Jurkat, Clone E6-1 (cell line): Measurements from ENCODE around the gene DUOX1.

Source experiments
- DNase-seq: peaks from one replicate; pipeline ENCODE4 v3.0.0-alpha.2; 2011; ENCODE audit warnings: low read depth, low spot score
- H3K4me3 ChIP-seq: 2 replicates; pipeline ENCODE4 v1.5.1; 2011; ENCODE audit warnings: mild to moderate bottlenecking, low read length, control low read depth, moderate library complexity

The DUOX1 gene

DNA sequence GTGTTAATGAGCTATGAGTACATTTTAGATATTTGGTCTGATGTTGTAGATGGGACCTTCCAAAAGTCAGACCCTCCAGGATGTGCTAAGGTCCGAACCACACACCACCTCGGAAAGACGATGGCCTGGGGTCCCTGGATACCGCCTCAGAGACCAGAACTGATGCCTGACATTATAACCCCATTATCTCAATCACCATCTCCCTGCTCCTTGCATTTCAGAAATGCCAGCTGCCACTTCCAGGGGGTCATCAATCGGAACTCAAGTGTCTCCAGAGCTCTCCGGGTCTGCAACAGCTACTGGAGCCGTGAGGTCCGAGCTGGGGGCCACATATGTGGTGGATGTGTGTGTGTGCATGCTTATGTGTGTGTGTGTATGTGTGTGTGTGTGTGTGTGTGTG lies 7.9 kb downstream of the DUOX1 start:
- no peak overlapping the region for H3K4me3 ChIP-seq
- no peak for DNase-seq

DNA sequence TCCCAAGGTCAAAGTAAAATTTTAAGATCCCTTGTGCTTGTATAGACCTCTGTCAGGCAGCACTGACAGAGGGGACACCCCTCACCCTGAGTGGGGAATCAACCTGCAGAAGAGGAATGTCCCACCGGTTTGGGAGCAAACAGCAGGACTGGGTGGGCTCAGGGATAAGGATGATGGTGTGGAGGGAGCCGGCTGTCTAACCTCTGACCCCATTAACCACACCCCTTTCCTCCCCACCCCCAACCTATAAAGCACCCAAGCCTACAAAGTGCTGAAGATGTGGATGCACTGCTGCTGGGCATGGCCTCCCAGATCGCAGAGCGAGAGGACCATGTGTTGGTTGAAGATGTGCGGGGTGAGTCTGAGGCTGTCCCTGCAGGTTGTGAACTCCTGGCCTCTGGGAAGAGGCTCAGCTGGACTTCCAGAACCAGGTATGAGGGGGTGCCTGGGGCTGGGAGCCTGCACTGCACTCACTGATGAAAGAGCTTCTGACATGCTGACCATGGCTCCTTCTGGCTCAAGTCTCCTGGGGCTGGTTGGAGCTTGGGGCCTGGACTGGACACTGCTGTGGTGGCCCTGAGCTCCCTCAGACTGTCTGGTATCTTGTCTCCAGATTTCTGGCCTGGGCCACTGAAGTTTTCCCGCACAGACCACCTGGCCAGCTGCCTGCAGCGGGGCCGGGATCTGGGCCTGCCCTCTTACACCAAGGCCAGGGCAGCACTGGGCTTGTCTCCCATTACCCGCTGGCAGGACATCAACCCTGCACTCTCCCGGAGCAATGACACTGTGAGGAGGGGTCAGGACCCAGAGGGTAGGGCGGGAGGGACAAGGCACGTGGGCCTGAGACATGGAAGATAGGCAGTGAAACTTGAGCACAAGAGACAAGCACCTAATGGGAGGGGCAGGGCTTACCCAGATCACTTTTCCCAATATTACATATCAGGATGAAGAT lies 9.3 kb downstream of the DUOX1 start:
- H3K4me3 ChIP-seq = no peak overlapping the region
- no peak for DNase-seq

DNA sequence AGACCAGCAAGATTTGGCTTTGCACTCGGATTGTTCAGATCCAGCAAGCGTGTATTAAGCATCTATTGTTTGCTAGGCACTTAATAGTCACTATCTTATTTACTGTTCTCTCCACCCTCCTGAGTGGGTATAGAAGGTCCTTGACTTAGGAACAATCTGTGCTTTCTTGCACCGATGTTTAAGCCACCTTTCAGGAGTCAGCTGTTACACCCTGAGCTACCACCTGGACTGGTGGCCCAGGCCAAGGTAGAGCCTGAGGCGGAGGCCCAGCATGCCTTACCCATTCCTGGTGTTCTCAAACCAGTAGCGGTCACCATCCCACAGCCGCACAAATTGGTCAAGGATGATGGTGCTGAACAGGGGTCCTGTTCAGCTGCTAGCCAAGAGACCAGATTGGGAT lies 10.0 kb downstream of the DUOX1 start:
- no peak for DNase-seq
- no peak overlapping the region for H3K4me3 ChIP-seq

DNA sequence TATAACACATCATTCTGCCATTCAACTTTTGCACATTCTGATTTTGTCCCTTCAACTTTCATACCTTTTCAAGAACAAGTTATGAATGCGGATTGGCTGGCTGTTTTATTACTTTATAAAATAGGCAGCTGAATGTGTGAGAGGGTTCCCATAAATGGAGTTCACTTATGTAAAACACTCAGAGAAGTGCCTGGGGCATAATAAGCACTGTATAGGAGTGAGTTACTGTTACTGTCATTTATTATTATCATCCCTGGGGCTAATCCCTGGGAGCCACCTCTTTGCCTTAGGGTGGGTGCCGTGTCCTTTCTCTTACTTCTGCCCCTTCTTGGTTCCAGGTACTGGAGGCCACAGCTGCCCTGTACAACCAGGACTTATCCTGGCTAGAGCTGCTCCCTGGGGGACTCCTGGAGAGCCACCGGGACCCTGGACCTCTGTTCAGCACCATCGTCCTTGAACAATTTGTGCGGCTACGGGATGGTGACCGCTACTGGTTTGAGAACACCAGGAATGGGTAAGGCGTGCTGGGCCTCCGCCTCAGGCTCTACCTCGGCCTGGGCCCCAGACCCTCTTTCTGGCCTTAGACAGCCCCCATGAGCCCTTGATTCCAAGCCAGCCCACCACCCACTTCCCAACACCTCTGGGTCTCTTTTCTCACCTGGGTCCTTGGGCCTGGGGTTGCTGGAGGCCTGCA lies 10.9 kb downstream of the DUOX1 start:
- DNase-seq = no peak
- H3K4me3 ChIP-seq = no peak overlapping the region

DNA sequence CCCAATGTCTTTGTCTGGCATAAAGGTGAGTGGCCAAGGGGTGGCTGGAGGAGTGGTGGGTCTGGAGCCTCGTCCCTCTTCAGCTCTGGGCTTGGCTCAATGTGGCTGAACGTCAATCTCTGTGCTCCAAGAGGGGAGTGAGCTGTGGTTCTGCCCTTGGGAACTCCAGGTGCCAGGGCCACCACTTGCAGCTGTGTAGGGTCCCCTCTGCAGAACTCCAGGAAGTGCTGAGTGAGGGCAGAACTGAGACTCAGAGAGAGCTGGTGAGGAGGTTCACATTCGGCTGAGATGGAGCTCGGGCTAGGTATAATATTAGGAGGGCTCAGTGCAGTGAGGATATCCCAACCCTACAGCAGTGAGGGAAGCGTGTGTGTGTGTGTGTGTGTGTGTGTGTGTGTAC lies 11.6 kb downstream of the DUOX1 start:
- H3K4me3 ChIP-seq = no peak overlapping the region
- DNase-seq = no peak

DNA sequence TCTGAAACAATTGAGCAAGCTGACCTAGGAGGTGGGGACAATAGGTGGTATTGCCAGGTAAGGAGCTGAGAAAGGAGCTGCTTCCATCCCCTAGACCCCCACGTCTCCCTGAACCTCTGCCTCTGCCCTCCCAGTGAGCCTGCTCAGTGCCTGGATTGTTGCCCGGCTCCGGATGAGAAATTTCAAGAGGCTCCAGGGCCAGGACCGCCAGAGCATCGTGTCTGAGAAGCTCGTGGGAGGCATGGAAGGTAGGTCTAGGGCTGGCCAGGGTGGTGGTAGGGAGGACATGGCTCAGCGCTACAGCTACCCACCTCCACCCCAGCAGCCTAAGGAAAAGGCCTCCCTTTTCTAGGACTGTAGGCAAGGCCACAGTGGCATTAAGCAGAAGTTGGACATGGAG lies 13.3 kb downstream of the DUOX1 start:
- DNase-seq = no peak
- no peak overlapping the region for H3K4me3 ChIP-seq

DNA sequence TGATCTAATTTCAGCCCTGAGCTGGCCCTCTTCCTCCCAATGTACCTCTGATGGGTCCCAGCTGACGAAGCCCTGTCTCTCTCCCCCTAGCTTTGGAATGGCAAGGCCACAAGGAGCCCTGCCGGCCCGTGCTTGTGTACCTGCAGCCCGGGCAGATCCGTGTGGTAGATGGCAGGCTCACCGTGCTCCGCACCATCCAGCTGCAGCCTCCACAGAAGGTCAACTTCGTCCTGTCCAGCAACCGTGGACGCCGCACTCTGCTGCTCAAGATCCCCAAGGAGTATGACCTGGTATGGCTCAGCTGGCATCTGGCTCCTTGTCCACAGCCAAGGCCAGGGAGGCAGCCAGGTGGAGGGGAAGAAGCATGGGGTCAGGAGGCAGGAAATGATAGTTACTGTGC lies 14.2 kb downstream of the DUOX1 start:
- no peak for DNase-seq
- no peak overlapping the region for H3K4me3 ChIP-seq

DNA sequence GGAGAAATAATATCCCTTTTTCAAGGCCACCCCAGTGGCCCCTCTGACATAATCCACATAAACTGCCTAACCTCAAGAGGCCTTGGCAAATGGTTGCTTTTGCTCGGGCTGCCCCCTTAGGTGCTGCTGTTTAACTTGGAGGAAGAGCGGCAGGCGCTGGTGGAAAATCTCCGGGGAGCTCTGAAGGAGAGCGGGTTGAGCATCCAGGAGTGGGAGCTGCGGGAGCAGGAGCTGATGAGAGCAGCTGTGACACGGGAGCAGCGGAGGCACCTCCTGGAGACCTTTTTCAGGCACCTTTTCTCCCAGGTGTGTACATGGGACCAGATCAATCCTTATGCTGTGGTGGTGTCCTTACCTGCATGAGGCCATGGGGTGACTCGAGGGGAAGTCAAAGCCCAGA lies 15.0 kb downstream of the DUOX1 start:
- H3K4me3 ChIP-seq = no peak overlapping the region
- DNase-seq = no peak

DNA sequence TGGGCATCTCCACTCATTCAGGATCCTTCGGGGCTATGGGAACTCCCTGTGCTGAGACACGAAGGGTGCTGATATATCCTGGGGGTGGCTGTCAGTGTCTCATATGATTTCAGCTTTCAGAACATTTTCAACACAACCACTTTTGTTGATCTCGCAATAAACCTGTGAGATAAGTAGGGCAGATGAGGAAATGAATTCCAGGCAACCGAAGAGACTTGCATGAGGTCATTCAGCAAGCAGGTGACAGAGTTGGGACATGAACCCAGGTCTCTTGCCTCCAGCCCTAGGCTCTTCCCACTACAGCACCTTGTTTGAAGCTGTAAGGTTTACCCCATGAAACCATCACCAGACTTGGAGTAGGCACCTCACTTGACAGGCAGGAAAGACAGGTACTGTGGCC lies 16.6 kb downstream of the DUOX1 start:
- no peak overlapping the region for H3K4me3 ChIP-seq
- DNase-seq = no peak

DNA sequence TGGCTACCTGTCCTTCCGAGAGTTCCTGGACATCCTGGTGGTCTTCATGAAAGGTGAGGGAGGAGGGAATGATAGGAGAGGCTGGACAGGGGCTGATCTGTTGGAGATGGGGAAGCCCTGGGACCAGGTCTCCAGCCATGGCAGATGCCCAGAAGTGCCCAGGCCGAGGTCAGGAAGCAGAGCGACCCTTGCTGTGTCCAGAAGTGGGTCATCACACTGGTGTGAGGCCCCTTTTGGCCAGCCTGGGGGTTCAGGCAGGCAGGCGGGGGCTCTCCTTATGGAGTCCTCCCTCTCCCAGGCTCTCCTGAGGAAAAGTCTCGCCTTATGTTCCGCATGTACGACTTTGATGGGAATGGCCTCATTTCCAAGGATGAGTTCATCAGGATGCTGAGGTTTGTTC lies 17.8 kb downstream of the DUOX1 start:
- no peak for DNase-seq
- H3K4me3 ChIP-seq = no peak overlapping the region

DNA sequence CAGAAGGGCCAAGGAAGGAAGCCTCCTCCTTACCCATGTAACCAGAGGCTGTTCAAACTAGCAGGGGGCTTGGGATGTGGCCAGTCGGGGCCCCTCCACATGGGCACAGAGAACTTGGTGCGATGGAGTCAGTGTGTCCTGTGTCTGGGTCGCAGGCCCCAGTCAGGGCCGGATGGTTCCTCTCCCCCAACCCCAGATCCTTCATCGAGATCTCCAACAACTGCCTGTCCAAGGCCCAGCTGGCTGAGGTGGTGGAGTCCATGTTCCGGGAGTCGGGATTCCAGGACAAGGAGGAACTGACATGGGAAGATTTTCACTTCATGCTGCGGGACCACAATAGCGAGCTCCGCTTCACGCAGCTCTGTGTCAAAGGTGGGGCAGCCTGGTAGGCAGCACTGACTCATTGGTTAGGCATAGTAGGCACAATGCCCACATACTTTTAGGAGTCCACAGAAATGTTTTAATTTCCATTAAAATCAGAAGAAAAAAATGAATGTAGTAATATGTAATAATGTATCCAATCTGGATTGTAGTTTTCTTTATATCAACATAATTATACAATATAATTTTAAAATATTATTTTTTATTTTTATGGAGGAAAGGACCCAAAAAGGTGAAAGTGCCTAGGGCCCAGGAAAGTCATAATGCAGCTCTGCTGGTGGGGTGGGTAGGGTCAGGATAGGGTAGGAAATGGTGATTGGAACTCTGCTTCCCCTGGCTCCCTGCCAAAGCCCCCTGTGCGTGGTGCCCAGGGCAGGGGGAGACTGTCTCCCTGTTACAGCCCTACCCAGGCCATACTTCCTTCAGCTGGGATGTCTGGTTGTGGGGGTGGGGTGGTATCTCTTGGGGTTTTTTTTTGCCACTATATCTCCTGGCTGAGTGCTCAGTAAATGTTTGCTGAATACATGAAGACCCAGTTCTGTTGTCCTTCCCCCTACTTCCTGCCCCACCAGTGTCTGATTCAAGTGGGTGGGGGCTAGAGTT lies 18.6 kb downstream of the DUOX1 start:
- H3K4me3 ChIP-seq = no peak overlapping the region
- DNase-seq = no peak

DNA sequence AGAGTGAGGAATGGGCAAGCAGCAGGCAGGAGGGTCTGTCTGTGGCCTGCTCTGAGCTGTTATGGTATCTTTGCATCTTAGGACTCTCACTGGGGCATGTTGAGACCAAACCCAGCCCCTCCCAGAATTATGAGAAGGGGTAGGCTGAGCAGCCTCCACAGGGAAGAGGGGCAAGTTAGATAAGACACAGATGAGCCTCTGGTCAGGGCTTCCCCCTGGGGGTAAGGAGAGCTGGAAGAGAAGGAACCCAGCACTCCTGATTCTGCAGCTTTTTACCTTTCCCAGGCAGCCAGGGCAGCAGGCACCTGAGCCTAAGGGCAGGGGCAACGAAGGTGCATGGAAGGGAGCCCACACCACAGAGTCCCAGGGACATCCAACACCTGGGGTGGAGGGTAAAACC lies 19.3 kb downstream of the DUOX1 start:
- DNase-seq = no peak
- H3K4me3 ChIP-seq = no peak overlapping the region

DNA sequence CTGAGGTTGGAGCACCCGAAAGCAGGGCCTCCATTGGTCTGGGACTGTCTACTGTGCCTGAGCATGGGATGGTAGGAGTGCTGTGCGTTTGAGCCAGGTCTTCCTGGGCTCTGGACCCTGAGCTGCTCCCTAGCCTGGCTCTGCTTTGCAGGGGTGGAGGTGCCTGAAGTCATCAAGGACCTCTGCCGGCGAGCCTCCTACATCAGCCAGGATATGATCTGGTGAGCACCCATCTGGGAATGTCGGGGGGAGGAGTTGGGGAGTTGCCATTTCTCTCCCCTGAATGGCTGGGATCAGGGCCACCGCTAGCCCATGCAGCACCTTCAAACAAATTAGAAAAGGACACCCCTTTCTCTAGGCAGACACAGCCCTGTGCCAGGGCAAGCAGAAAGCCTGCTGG lies 20.7 kb downstream of the DUOX1 start:
- DNase-seq = no peak
- H3K4me3 ChIP-seq = no peak overlapping the region

DNA sequence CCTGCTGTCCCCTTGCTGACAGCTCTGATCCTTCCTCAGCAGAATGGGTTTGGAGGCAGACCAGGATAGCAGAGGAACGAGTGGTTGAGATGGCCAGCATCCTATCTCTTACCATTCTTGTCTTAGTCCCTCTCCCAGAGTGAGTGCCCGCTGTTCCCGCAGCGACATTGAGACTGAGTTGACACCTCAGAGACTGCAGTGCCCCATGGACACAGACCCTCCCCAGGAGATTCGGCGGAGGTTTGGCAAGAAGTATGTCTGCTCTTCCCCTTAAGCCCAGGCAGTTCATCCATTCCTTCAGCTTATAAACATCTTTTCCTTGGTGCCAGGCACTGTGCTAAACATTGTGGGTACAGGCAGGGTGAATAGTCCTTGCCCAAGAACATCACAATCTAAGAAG lies 21.2 kb downstream of the DUOX1 start:
- H3K4me3 ChIP-seq = no peak overlapping the region
- DNase-seq = no peak

DNA sequence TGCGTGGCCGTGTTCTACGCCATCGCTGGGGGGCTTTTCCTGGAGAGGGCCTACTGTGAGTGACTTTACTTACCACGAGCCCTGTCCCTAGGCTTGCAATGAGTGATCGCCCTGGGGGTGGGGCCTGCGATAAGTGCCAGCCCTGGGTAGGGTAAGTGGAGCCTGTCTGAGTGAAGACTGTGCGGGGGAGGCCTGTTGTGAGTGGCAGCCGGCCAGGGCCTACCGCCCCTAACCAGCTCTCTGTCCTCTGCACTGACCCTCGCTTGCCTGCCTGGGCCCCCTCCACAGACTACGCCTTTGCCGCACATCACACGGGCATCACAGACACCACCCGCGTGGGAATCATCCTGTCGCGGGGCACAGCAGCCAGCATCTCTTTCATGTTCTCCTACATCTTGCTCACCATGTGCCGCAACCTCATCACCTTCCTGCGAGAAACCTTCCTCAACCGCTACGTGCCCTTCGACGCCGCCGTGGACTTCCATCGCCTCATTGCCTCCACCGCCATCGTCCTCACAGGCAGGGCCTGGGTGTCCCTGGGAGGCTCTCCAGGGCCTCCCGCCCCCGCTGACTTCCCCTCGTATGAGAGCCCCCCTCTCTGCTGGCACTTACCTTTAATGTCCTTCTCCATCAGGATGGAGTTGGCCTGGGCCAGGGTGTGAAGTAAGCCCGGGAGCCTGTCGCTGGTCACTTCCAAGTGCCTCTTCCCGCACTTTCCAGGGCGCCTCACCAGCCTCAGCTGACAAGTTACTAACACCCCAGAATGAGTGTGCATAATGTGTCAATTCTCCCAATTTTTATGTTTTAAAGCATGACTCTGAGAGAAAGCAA lies 22.4 kb downstream of the DUOX1 start:
- no peak for DNase-seq
- no peak overlapping the region for H3K4me3 ChIP-seq

DNA sequence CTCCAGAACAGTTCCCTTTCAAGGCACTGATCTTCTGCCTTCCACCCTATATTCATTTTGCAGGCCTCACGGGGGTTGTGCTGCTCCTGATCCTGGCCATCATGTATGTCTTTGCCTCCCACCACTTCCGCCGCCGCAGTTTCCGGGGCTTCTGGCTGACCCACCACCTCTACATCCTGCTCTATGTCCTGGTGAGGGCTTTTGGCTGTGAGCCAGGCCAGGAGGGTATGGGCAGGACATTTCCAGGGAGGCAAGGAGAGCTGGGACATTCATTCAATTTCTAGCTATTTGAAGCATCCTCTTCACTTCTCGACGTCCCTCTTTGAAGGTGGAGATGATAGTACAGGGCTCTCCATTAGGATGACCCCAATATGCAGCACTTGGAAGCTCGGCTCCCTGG lies 25.9 kb downstream of the DUOX1 start:
- no peak for DNase-seq
- H3K4me3 ChIP-seq = no peak overlapping the region

DNA sequence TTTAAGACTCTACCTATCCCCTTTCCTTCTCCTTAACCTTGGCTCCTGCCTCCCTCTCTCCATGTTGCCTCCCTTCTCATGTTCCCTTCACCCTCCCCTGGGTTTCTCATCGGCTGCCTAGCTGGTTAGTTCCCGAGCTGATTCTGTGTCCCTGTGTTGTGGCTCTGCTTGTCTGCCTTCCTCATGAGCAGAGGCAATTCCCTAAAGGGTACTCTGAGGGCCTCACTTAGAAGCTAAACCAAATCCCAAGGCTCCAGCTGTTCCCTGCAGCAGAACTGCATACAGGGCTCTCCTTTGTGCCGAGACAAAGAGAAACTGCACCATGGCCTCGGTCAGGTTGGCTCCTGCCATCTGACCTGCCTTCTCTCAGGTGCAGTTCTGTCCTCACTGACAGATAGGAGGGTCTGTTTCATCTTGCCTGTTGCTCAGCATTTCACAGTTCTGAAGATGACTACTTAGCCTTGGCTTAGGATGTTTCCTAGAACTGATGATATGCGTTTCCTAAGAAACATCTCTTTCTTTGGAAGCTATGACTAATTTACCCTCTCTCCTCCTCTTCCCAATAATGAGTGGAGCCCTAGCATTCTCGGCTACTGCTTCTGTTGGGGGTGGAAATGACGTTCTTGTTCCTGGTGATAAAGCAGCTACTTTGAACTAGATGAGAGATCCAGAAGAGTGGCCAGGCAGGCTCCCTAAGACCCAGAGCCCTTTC lies 27.1 kb downstream of the DUOX1 start:
- no peak for DNase-seq
- H3K4me3 ChIP-seq = no peak overlapping the region

DNA sequence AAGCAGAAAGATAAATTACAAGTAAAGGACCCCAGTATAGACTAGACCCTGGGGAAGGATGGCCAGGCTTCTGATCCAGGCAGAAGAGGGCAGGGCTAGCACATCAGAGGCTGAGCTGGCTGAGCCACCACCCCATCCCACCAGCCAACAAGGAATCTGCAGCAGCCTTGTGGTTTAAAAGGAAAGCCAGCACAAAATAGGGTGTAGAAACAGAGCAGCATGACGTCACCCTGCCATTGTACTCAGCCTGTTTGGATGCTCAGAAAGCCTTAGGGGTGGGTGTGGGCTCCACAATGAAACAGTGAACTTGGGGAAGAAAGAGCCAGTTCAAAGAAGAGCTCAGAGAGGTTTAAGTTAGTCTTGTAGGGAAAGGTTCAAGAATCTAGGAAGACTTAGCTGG lies 28.2 kb downstream of the DUOX1 start:
- peak; percentile 62 for DNase-seq
- H3K4me3 ChIP-seq = no peak overlapping the region
